NCI-H2081 treated with DMSO at 0.1 percent for 48 hours (cell line): ENCODE measurements around the gene KRT10.
"Not testable (repeated sequence)": the region's sequence is repeated elsewhere in the genome, so short reads cannot be mapped to it uniquely, and the experiment has no call there.

Experiments used
- DNase-seq: peaks from one replicate; lab custom pipeline; 2025; lab: John Stamatoyannopoulos, UW

The KRT10 gene

GRCh38 chr17:40832840-40833239, 10.4 kb upstream of the KRT10 start:
- no peak for DNase-seq

- DNase-seq = no peak
These were observed 7.8 kb upstream of the KRT10 start for GRCh38 chr17:40830085-40830776.

- DNase-seq = no peak
These were observed 6.1 kb upstream of the KRT10 start for GRCh38 chr17:40828454-40829044.

GRCh38 chr17:40827746-40828453, 5.5 kb upstream of the KRT10 start:
- DNase-seq = no peak

GRCh38 chr17:40825599-40825998, 3.2 kb upstream of the KRT10 start:
- no peak for DNase-seq

- DNase-seq = no peak
These were observed 1.8 kb upstream of the KRT10 start for GRCh38 chr17:40824015-40824832.

- DNase-seq = no peak
These were observed 878 bp downstream of the KRT10 start for GRCh38 chr17:40821536-40821935.

- DNase-seq = no peak
These were observed 2.1 kb downstream of the KRT10 start for GRCh38 chr17:40820228-40820838.

GRCh38 chr17:40819528-40820125, 2.8 kb downstream of the KRT10 start:
- DNase-seq = no peak

- DNase-seq = peak; percentile 45
These were observed 3.5 kb downstream of the KRT10 start for GRCh38 chr17:40818733-40819527.

- no peak for DNase-seq
These were observed 4.1 kb downstream of the KRT10 start for GRCh38 chr17:40818343-40818732.

GRCh38 chr17:40817103-40817682, 5.2 kb downstream of the KRT10 start:
- DNase-seq = no peak

- no peak for DNase-seq
These were observed 5.8 kb downstream of the KRT10 start for GRCh38 chr17:40816569-40816968.

GRCh38 chr17:40815381-40815780, 7.0 kb downstream of the KRT10 start:
- no peak for DNase-seq

GRCh38 chr17:40814657-40815056, 7.8 kb downstream of the KRT10 start:
- not testable (repeated sequence) for DNase-seq

- DNase-seq = no peak
These were observed 8.6 kb downstream of the KRT10 start for GRCh38 chr17:40813804-40814203.

- DNase-seq = no peak
These were observed 9.8 kb downstream of the KRT10 start for GRCh38 chr17:40812639-40813038.

GRCh38 chr17:40810494-40810893, 11.9 kb downstream of the KRT10 start:
- no peak for DNase-seq

- DNase-seq = no peak
These were observed 12.5 kb downstream of the KRT10 start for GRCh38 chr17:40809721-40810421.

- no peak for DNase-seq
These were observed 16.3 kb downstream of the KRT10 start for GRCh38 chr17:40806131-40806530.
